SK-N-SH (cell line): ENCODE measurements around the gene NME9. TPM values are rescaled to one million over a fixed set of nuclear protein-coding genes. Genes with fewer than 3 reads are reported as not detected.

Experiments used
- CTCF ChIA-PET: fragments of 300-600, 350-600 bp; formaldehyde crosslinking; extraction: SDS; loops from one replicate; lab custom pipeline; 2021; lab: Yijun Ruan, JAX
- POLR2A ChIA-PET: fragments of 350-600 bp; sonication (Branson Sonifier 250); formaldehyde crosslinking; extraction: SDS; loops from one replicate; lab custom pipeline; 2020; ENCODE audit warnings: antibody characterized with exemption, inconsistent platforms; lab: Yijun Ruan, JAX
- DNase-seq: peaks from one replicate; pipeline ENCODE4 v3.0.0; 2012
- H2AFZ ChIP-seq: fragments of 200-600 bp; sonication (generic); 2 replicates; pipeline ENCODE4 v1.8.1; 2016; ENCODE audit warnings: antibody characterized with exemption, mild to moderate bottlenecking, low read depth
- H3F3A ChIP-seq: fragments of 200-600 bp; sonication (generic); replicated peaks from 2 replicates; pipeline ENCODE3; 2016; ENCODE audit warnings: antibody characterized with exemption, mild to moderate bottlenecking; ENCODE audit not compliant: insufficient read depth
- H3K27ac ChIP-seq, 2 experiments: fragments of 200-500 bp in 1 of 2; fragments of 200-600 bp in 1 of 2; sonication (Bioruptor generic) in 1 of 2; sonication (generic), shearing (Covaris generic) in 1 of 2; 2 replicates each; pipeline versions ENCODE4 v1.5.1 to v1.6.1; 2014 to 2016; ENCODE audit warnings: low read depth in 2 of 2, inconsistent platforms in 1 of 2, low read length in 1 of 2, mild to moderate bottlenecking in 1 of 2, mixed read lengths in 1 of 2
- H3K27me3 ChIP-seq: fragments of 200-600 bp; sonication (generic), shearing (Covaris generic); 2 replicates; pipeline ENCODE4 v1.6.1; 2016; ENCODE audit warnings: mixed run types; ENCODE audit not compliant: insufficient read depth
- H3K36me3 ChIP-seq, 2 experiments: fragments of 200-500 bp in 1 of 2; fragments of 200-600 bp in 1 of 2; sonication (Bioruptor generic) in 1 of 2; sonication (generic) in 1 of 2; replicated peaks in 1 of 2; 2 replicates each; pipeline versions ENCODE3 to v1.5.1; 2014 to 2016; ENCODE audit warnings: low read length in 1 of 2, mild to moderate bottlenecking in 1 of 2; ENCODE audit not compliant: insufficient read depth in 2 of 2, control insufficient read depth in 1 of 2
- H3K4me1 ChIP-seq, 2 experiments: fragments of 200-500 bp in 1 of 2; fragments of 200-600 bp in 1 of 2; sonication (Bioruptor generic) in 1 of 2; sonication (generic), shearing (Covaris generic) in 1 of 2; 2 replicates each; pipeline versions ENCODE4 v1.5.1 to v1.6.1; 2014 to 2016; ENCODE audit warnings: low read depth in 1 of 2, low read length in 1 of 2, mixed run types in 1 of 2; ENCODE audit not compliant: insufficient read depth in 2 of 2, control insufficient read depth in 1 of 2
- H3K4me2 ChIP-seq: fragments of 200-600 bp; sonication (generic), shearing (Covaris generic); 2 replicates; pipeline ENCODE4 v1.6.1; 2017; ENCODE audit warnings: mixed run types
- H3K4me3 ChIP-seq, 2 experiments: fragments of 200-500 bp in 1 of 2; fragments of 200-600 bp in 1 of 2; sonication (Bioruptor generic) in 1 of 2; sonication (generic), shearing (Covaris generic) in 1 of 2; 2 replicates each; pipeline versions ENCODE4 v1.5.1 to v1.8.1; 2014 to 2016; ENCODE audit warnings: low read depth in 2 of 2, inconsistent platforms in 1 of 2, low read length in 1 of 2, mild to moderate bottlenecking in 1 of 2, mixed read lengths in 1 of 2, moderate library complexity in 1 of 2
- H3K79me2 ChIP-seq: fragments of 200-600 bp; sonication (generic); 2 replicates; pipeline ENCODE4 v1.8.1; 2017; ENCODE audit warnings: mild to moderate bottlenecking; ENCODE audit not compliant: insufficient read depth
- H3K9ac ChIP-seq: fragments of 200-600 bp; sonication (generic); 2 replicates; pipeline ENCODE4 v1.6.1; 2017; ENCODE audit warnings: mixed run types
- H3K9me2 ChIP-seq: fragments of 200-600 bp; sonication (generic); 2 replicates; pipeline ENCODE4 v1.6.1; 2017; ENCODE audit warnings: mixed run types
- H3K9me3 ChIP-seq: fragments of 200-600 bp; sonication (generic); 2 replicates; pipeline ENCODE4 v1.6.1; 2017; ENCODE audit warnings: mixed run types, mild to moderate bottlenecking, moderate library complexity
- H4K20me1 ChIP-seq: fragments of 200-600 bp; sonication (generic); 2 replicates; pipeline ENCODE4 v1.6.1; 2017; ENCODE audit warnings: mild to moderate bottlenecking, mixed run types; ENCODE audit not compliant: insufficient read depth
- CTCF ChIP-seq: fragments of 200-600 bp; sonication (generic); IDR thresholded peaks from 2 replicates; pipeline ENCODE4 v1.6.1; 2017; ENCODE audit warnings: antibody characterized with exemption, mild to moderate bottlenecking, moderate library complexity
- ELF1 ChIP-seq: IDR thresholded peaks from 2 replicates; pipeline ENCODE4 v1.4.0; 2012
- EP300 ChIP-seq, 2 experiments: IDR thresholded peaks; 2 replicates each; pipeline versions ENCODE4 v1.4.0 to v1.6.1; 2012; ENCODE audit warnings: borderline replicate concordance in 1 of 2, low read depth in 1 of 2, low read length in 1 of 2
- FOXJ3 ChIP-seq: sonication (generic); formaldehyde crosslinking; IDR thresholded peaks from 2 replicates; pipeline ENCODE4 v1.5.1; 2020; ENCODE audit warnings: mild to moderate bottlenecking, missing genetic modification reagents
- FOXM1 ChIP-seq: IDR thresholded peaks from 2 replicates; pipeline ENCODE4 v1.4.0; 2012; ENCODE audit warnings: low read depth, mild to moderate bottlenecking
- GATA2 ChIP-seq: sonication (generic); formaldehyde crosslinking; IDR thresholded peaks from 2 replicates; pipeline ENCODE4 v1.5.0; 2020; ENCODE audit warnings: mild to moderate bottlenecking, missing genetic modification reagents
- IRF3 ChIP-seq: fragments of 150-350 bp; IDR thresholded peaks from 2 replicates; pipeline ENCODE4 v1.6.1; 2016; ENCODE audit warnings: mild to moderate bottlenecking, low read depth, low read length
- JUND ChIP-seq: IDR thresholded peaks from 2 replicates; pipeline ENCODE4 v1.4.0; 2012
- MEF2A ChIP-seq: IDR thresholded peaks from 2 replicates; pipeline ENCODE4 v1.4.0; 2012; ENCODE audit warnings: low read depth, borderline replicate concordance
- NRF1 ChIP-seq: IDR thresholded peaks from 2 replicates; pipeline ENCODE4 v1.6.1; 2012; ENCODE audit warnings: low read depth, mild to moderate bottlenecking, low read length
- POLR2AphosphoS5 ChIP-seq: IDR thresholded peaks from 2 replicates; pipeline ENCODE4 v1.6.1; 2012; ENCODE audit warnings: low read depth, low read length
- RAD21 ChIP-seq: IDR thresholded peaks from 2 replicates; pipeline ENCODE4 v1.6.1; 2012; ENCODE audit warnings: mild to moderate bottlenecking, low read length
- REST ChIP-seq: IDR thresholded peaks from 2 replicates; pipeline ENCODE4 v1.6.1; 2012; ENCODE audit warnings: mild to moderate bottlenecking, low read depth, low read length, moderate library complexity
- RXRA ChIP-seq: IDR thresholded peaks from 2 replicates; pipeline ENCODE4 v1.4.0; 2012; ENCODE audit warnings: low read depth, mild to moderate bottlenecking, borderline replicate concordance
- SIN3A ChIP-seq: IDR thresholded peaks from 2 replicates; pipeline ENCODE4 v1.6.1; 2012; ENCODE audit warnings: low read depth, mild to moderate bottlenecking, low read length, moderate library complexity, borderline replicate concordance
- TEAD4 ChIP-seq: IDR thresholded peaks from 2 replicates; pipeline ENCODE4 v1.4.0; 2012; ENCODE audit warnings: mild to moderate bottlenecking, borderline replicate concordance; ENCODE audit not compliant: insufficient read depth
- WGBS: methylation state at CpG from one replicate; pipeline ENCODE4 v1.1.6; 2017; ENCODE audit warnings: low lambda C conversion rate; 5-methylcytosine and 5-hydroxymethylcytosine counted together
- polyA plus RNA-seq, 3 experiments: library from polyadenylated mRNA; depleted of rRNA; stranded (reverse); fragments of >200 nt; gene quantifications; 2 replicates each; pipeline ENCODE4 v1.2.3, GENCODE V29; 2012
- TF ChIP-seq, protein P1 (sequence below): IDR thresholded peaks from 2 replicates; pipeline ENCODE4; 2012
- TF ChIP-seq, protein P2 (sequence below): IDR thresholded peaks from 2 replicates; pipeline ENCODE4 v1.4.0; 2012; ENCODE audit warnings: low read depth, borderline replicate concordance

The NME9 gene
- polyA plus RNA-seq, 1 of the 3 experiments (the other 2 are of a cell fraction): 0.43 TPM

GRCh38 chr3:138281561-138281960 lies 48.1 kb downstream of the NME9 start:
- H3K4me1 ChIP-seq: no peaks in the 10 kb centered on the region
- no peak overlapping the region for H3K9ac ChIP-seq
- no peaks in the 10 kb centered on the region for H3K9me2 ChIP-seq
- H3K27ac ChIP-seq: no peak overlapping the region
- no peak overlapping the region for H3K4me3 ChIP-seq
- H2AFZ ChIP-seq: no peak overlapping the region
- no peaks in the 10 kb centered on the region for H3K79me2 ChIP-seq
- TF ChIP-seq FOXM1 (no peak), GATA2 (CRISPR knock-in tag) (no peak), TEAD4 (no peak), JUND (no peak), RAD21 (no peak), FOXJ3 (CRISPR knock-in tag) (no peak), MEF2A (no peak), NRF1 (no peak), POLR2AphosphoS5 (no peak)
- no peaks in the 10 kb centered on the region for H4K20me1 ChIP-seq
- peaks cover 10 to 31% of the 10 kb centered on the region in 2 experiments for H3K36me3 ChIP-seq
- no peak overlapping the region for H3K4me2 ChIP-seq
- POLR2A ChIA-PET: no interaction called here
- CTCF ChIA-PET: interaction anchor here (1.4 kb wide), 1 partner anchor 11 kb away, joined by 4 read pairs; no protein-coding TSS in a partner anchor
- no peaks in the 10 kb centered on the region for H3F3A ChIP-seq
- no peak for DNase-seq
- WGBS: 100% methylated on average over 3 of the region's 3 CpGs
- no peaks in the 10 kb centered on the region for H3K9me3 ChIP-seq
- H3K27me3 ChIP-seq: no peaks in the 10 kb centered on the region

- Histone ChIP-seq H3K9ac (no peak overlapping the region), H3K4me1 (no peaks in the 10 kb centered on the region), H3K27me3 (no peaks in the 10 kb centered on the region), H3K27ac (no peak overlapping the region), H3K4me3 (no peak overlapping the region), H4K20me1 (no peaks in the 10 kb centered on the region), H3K79me2 (no peaks in the 10 kb centered on the region), H3K9me2 (no peaks in the 10 kb centered on the region), H3K4me2 (no peak overlapping the region), H3K9me3 (no peaks in the 10 kb centered on the region), H3K36me3 (peaks cover 47 to 50% of the 10 kb centered on the region in 2 experiments), H2AFZ (no peak overlapping the region), H3F3A (peaks cover 8% of the 10 kb centered on the region)
- DNase-seq: no peak
- ChIA-PET POLR2A (no interaction called here), CTCF (interaction anchor here (0.8 to 2.5 kb wide), 3 partner anchors 10 to 13 kb away, joined by 3 to 8 read pairs (median 3); no protein-coding TSS in a partner anchor)
- 95% methylated on average over 2 of the region's 2 CpGs for WGBS
- no peak for TF ChIP-seq POLR2AphosphoS5
- TF ChIP-seq, protein P1, sequence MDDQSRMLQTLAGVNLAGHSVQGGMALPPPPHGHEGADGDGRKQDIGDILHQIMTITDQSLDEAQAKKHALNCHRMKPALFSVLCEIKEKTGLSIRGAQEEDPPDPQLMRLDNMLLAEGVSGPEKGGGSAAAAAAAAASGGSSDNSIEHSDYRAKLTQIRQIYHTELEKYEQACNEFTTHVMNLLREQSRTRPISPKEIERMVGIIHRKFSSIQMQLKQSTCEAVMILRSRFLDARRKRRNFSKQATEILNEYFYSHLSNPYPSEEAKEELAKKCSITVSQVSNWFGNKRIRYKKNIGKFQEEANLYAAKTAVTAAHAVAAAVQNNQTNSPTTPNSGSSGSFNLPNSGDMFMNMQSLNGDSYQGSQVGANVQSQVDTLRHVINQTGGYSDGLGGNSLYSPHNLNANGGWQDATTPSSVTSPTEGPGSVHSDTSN: no peak
- no peak for TF ChIP-seq CTCF
- no peak for TF ChIP-seq SIN3A
- TF ChIP-seq, protein P2, sequence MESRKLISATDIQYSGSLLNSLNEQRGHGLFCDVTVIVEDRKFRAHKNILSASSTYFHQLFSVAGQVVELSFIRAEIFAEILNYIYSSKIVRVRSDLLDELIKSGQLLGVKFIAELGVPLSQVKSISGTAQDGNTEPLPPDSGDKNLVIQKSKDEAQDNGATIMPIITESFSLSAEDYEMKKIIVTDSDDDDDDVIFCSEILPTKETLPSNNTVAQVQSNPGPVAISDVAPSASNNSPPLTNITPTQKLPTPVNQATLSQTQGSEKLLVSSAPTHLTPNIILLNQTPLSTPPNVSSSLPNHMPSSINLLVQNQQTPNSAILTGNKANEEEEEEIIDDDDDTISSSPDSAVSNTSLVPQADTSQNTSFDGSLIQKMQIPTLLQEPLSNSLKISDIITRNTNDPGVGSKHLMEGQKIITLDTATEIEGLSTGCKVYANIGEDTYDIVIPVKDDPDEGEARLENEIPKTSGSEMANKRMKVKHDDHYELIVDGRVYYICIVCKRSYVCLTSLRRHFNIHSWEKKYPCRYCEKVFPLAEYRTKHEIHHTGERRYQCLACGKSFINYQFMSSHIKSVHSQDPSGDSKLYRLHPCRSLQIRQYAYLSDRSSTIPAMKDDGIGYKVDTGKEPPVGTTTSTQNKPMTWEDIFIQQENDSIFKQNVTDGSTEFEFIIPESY: no peak
- no peak for TF ChIP-seq JUND
- TF ChIP-seq REST: no peak
- TF ChIP-seq MEF2A: no peak
- TF ChIP-seq IRF3: no peak
- no peak for TF ChIP-seq EP300 (IDR thresholded peaks at IDR 0.05; ENCODE audit: borderline replicate concordance in 1 of 2, low read depth in 1 of 2, low read length in 1 of 2)
- no peak for TF ChIP-seq RAD21
- TF ChIP-seq RXRA: no peak
- TF ChIP-seq ELF1: no peak
Observed at GRCh38 chr3:138271189-138271794, 58.4 kb downstream of the NME9 start.
